IMR-90 (cell line): ENCODE results near the gene CORO7. TPM values are rescaled to one million over a fixed set of nuclear protein-coding genes. Genes with fewer than 3 reads are reported as not detected.

Experiments
- ATAC-seq: fragments of 200-7000 bp; cut with Tn5 transposase; 2 replicates; pipeline ENCODE4 v1.9.1; 2020; ENCODE audit warnings: low read depth, mild to moderate bottlenecking, moderate library complexity
- BruUV-seq: library from RNA; stranded (reverse); fragments of 400-500 nt; replicated peaks from 2 replicates; lab custom pipeline; 2021; lab: Mats Ljungman, UMichigan
- CTCF ChIA-PET: fragments of 300-600 bp; formaldehyde crosslinking; extraction: SDS; loops from one replicate; lab custom pipeline; 2021; ENCODE audit warnings: antibody characterized with exemption; lab: Yijun Ruan, JAX
- POLR2A ChIA-PET: fragments of 300-600 bp; sonication (Branson Sonifier 250); formaldehyde crosslinking; loops from one replicate; lab custom pipeline; 2022; ENCODE audit warnings: antibody characterized with exemption; ENCODE audit not compliant: unreplicated experiment; lab: Charles Lee
- DNase-seq: peaks from one replicate; pipeline ENCODE4 v3.0.0; 2013
- H2AFZ ChIP-seq: replicated peaks from 2 replicates; pipeline ENCODE3; 2013; ENCODE audit warnings: low read length, mild to moderate bottlenecking; ENCODE audit not compliant: poor library complexity
- H2AK5ac ChIP-seq: 2 replicates; pipeline ENCODE4 v1.6.1; 2013; ENCODE audit warnings: low read depth, low read length, inconsistent platforms
- H2AK9ac ChIP-seq: replicated peaks from 2 replicates; pipeline ENCODE3; 2013; ENCODE audit warnings: mild to moderate bottlenecking, low read depth, low read length, moderate library complexity; ENCODE audit not compliant: poor library complexity
- H2BK120ac ChIP-seq: 2 replicates; pipeline ENCODE4 v1.6.1; 2013; ENCODE audit warnings: low read depth, low read length, inconsistent platforms
- H2BK15ac ChIP-seq: 3 replicates; pipeline ENCODE4 v1.6.1; 2013; ENCODE audit warnings: low read depth, low read length, inconsistent platforms
- H2BK20ac ChIP-seq: 2 replicates; pipeline ENCODE4 v1.6.1; 2013; ENCODE audit warnings: low read depth, mild to moderate bottlenecking, inconsistent platforms, low read length, moderate library complexity
- H2BK5ac ChIP-seq: 2 replicates; pipeline ENCODE4 v1.6.1; 2013; ENCODE audit warnings: mild to moderate bottlenecking, low read depth, low read length, inconsistent platforms; ENCODE audit not compliant: poor library complexity, severe bottlenecking
- H3K14ac ChIP-seq: replicated peaks from 2 replicates; pipeline ENCODE4 v1.6.1; 2013; ENCODE audit warnings: low read depth, low read length, inconsistent platforms
- H3K18ac ChIP-seq: 2 replicates; pipeline ENCODE4 v1.6.1; 2013; ENCODE audit warnings: low read depth, low read length, control low read depth
- H3K23ac ChIP-seq: 2 replicates; pipeline ENCODE4 v1.6.1; 2013; ENCODE audit warnings: low read depth, low read length, inconsistent platforms
- H3K27ac ChIP-seq: 2 replicates; pipeline ENCODE4 v1.5.1; 2013; ENCODE audit warnings: mild to moderate bottlenecking, control low read depth, low read length; ENCODE audit not compliant: insufficient read depth
- H3K27me3 ChIP-seq: 2 replicates; pipeline ENCODE4 v1.6.1; 2013; ENCODE audit warnings: low read length; ENCODE audit not compliant: control insufficient read depth, insufficient read depth
- H3K36me3 ChIP-seq: 2 replicates; pipeline ENCODE4 v1.6.1; 2013; ENCODE audit warnings: low read length, mixed read lengths; ENCODE audit not compliant: control insufficient read depth, insufficient read depth
- H3K4ac ChIP-seq: 2 replicates; pipeline ENCODE4 v1.6.1; 2013; ENCODE audit warnings: low read depth, low read length, inconsistent platforms
- H3K4me1 ChIP-seq: 2 replicates; pipeline ENCODE4 v1.6.1; 2013; ENCODE audit warnings: low read length, mixed read lengths; ENCODE audit not compliant: control insufficient read depth, insufficient read depth
- H3K4me2 ChIP-seq: 2 replicates; pipeline ENCODE4 v1.6.1; 2013; ENCODE audit warnings: low read depth, mild to moderate bottlenecking, control low read depth, low read length, moderate library complexity
- H3K4me3 ChIP-seq: 2 replicates; pipeline ENCODE4 v1.5.1; 2013; ENCODE audit warnings: low read depth, mild to moderate bottlenecking, control low read depth, low read length, moderate library complexity; ENCODE audit not compliant: insufficient read depth
- H3K56ac ChIP-seq: 2 replicates; pipeline ENCODE4 v1.6.1; 2013; ENCODE audit warnings: low read length, inconsistent platforms; ENCODE audit not compliant: insufficient read depth; ENCODE audit errors: extremely low read depth
- H3K79me1 ChIP-seq, 2 experiments: 2 replicates each; pipeline ENCODE4 v1.6.1; 2013; ENCODE audit warnings: low read length in 2 of 2, inconsistent platforms in 1 of 2, low read depth in 1 of 2
- H3K9ac ChIP-seq: 2 replicates; pipeline ENCODE4 v1.6.1; 2013; ENCODE audit warnings: low read depth, low read length, control low read depth
- H3K9me1 ChIP-seq: 2 replicates; pipeline ENCODE4 v1.6.1; 2013; ENCODE audit warnings: low read length, inconsistent platforms; ENCODE audit not compliant: insufficient read depth
- H3K9me3 ChIP-seq: 2 replicates; pipeline ENCODE4 v1.6.1; 2013; ENCODE audit warnings: low read length; ENCODE audit not compliant: control insufficient read depth, insufficient read depth
- H4K20me1 ChIP-seq: 2 replicates; pipeline ENCODE4 v1.6.1; 2013; ENCODE audit warnings: low read length, inconsistent platforms; ENCODE audit not compliant: insufficient read depth
- H4K5ac ChIP-seq: 2 replicates; pipeline ENCODE4 v1.6.1; 2013; ENCODE audit warnings: mild to moderate bottlenecking, low read depth, low read length, control low read depth
- H4K8ac ChIP-seq, 2 experiments: 2 replicates each; pipeline ENCODE4 v1.6.1; 2013; ENCODE audit warnings: low read depth in 2 of 2, low read length in 2 of 2, control low read depth in 1 of 2, inconsistent platforms in 1 of 2
- H4K91ac ChIP-seq: 2 replicates; pipeline ENCODE4 v1.6.1; 2013; ENCODE audit warnings: low read depth, low read length, inconsistent platforms; ENCODE audit not compliant: insufficient read depth
- BHLHE40 ChIP-seq: fragments of 150-350 bp; IDR thresholded peaks from 2 replicates; pipeline ENCODE4 v1.6.1; 2016; ENCODE audit warnings: mild to moderate bottlenecking, low read depth, low read length
- CEBPB ChIP-seq: IDR thresholded peaks from 2 replicates; pipeline ENCODE4 v1.6.1; 2012; ENCODE audit warnings: low read depth, low read length, improper control_type of control experiment
- CHD1 ChIP-seq: IDR thresholded peaks from 2 replicates; pipeline ENCODE4 v1.6.1; 2012; ENCODE audit warnings: low read depth, low read length, improper control_type of control experiment
- FOS ChIP-seq: fragments of 150-350 bp; IDR thresholded peaks from 2 replicates; pipeline ENCODE4 v1.6.1; 2016; ENCODE audit warnings: low read depth, low read length
- MAFK ChIP-seq: IDR thresholded peaks from 2 replicates; pipeline ENCODE4 v1.6.1; 2012; ENCODE audit warnings: low read depth, low read length, improper control_type of control experiment
- MAZ ChIP-seq: IDR thresholded peaks from 2 replicates; pipeline ENCODE4 v1.6.1; 2012; ENCODE audit warnings: low read depth, mild to moderate bottlenecking, low read length, improper control_type of control experiment, moderate library complexity, borderline replicate concordance
- NFE2L2 ChIP-seq: fragments of 150-350 bp; IDR thresholded peaks from 2 replicates; pipeline ENCODE4 v1.6.1; 2016; ENCODE audit warnings: low read depth, mild to moderate bottlenecking, low read length
- POLR2A ChIP-seq: IDR thresholded peaks from 2 replicates; pipeline ENCODE4 v1.6.1; 2012; ENCODE audit warnings: mild to moderate bottlenecking, low read depth, low read length
- RAD21 ChIP-seq: IDR thresholded peaks from 2 replicates; pipeline ENCODE4 v1.6.1; 2012; ENCODE audit warnings: low read length, improper control_type of control experiment
- RFX5 ChIP-seq: IDR thresholded peaks from 2 replicates; pipeline ENCODE4 v1.8.0; 2012; ENCODE audit warnings: low read depth, mild to moderate bottlenecking, low read length, moderate library complexity
- SMC3 ChIP-seq: fragments of 150-350 bp; IDR thresholded peaks from 2 replicates; pipeline ENCODE4 v1.6.1; 2016; ENCODE audit warnings: low read depth, mild to moderate bottlenecking, antibody characterized with exemption, low read length, moderate library complexity
- USF2 ChIP-seq: fragments of 150-350 bp; IDR thresholded peaks from 2 replicates; pipeline ENCODE4 v1.6.1; 2017; ENCODE audit warnings: mild to moderate bottlenecking, antibody characterized with exemption, low read length, low read depth
- WGBS, 2 experiments: methylation state at CpG; one replicate each; pipeline versions ENCODE4 v1.1.5 to v1.1.7; 2013; ENCODE audit warnings: missing lambda C conversion rate in 2 of 2; ENCODE audit not compliant: insufficient read length in 1 of 2; ENCODE audit errors: extremely low coverage in 2 of 2; 5-methylcytosine and 5-hydroxymethylcytosine counted together
- dilution Hi-C: fragments of 300-500 bp; cut with HindIII; formaldehyde crosslinking; loops from one replicate; pipeline ENCODE4 v1.14.3; 2018; ENCODE audit warnings: low sequenced_read_pairs; ENCODE audit not compliant: unreplicated experiment
- in situ Hi-C: fragments of 300-500 bp; cut with MboI; formaldehyde crosslinking; loops from 3 replicates; pipeline ENCODE4 v1.14.3; 2019; ENCODE audit warnings: low sequenced_read_pairs, inconsistent platforms, mixed read lengths
- intact Hi-C: fragments of 100-400 bp; cut with micrococcal nuclease; formaldehyde crosslinking; loops from 2 replicates; pipeline ENCODE4 v1.10.0; 2022
- polyA plus RNA-seq, 3 experiments: library from polyadenylated mRNA; depleted of rRNA; stranded (reverse); fragments of >200 nt; gene quantifications; 2 replicates each; pipeline ENCODE4 v1.2.3, GENCODE V29; 2012; ENCODE audit warnings: low replicate concordance in 1 of 3
- total RNA-seq: library from RNA; depleted of rRNA; stranded (reverse); fragments of >200 nt; gene quantifications from 2 replicates; pipeline ENCODE4 v1.2.3, GENCODE V29; 2012

CORO7 gene
- total and polyA plus RNA-seq, 2 of the 4 experiments (the other 2 are of a cell fraction): 6.3 to 26.7 TPM

GRCh38 chr16:4356820-4357219 lies 59.6 kb downstream of the CORO7 start:
- 100% methylated on average over 2 of the region's 7 CpGs; no CpG with 5 or more reads in 1 of the 2 experiments for WGBS, 2 experiments
- Histone ChIP-seq H2BK15ac (no peak overlapping the region), H4K8ac (no peak overlapping the region), H3K4me3 (no peak overlapping the region), H4K20me1 (peaks cover 4% of the 10 kb centered on the region; the same call in 1 of the 2 replicates), H3K9me3 (no peaks in the 10 kb centered on the region), H3K4ac (no peak overlapping the region), H2AK9ac (no peak overlapping the region), H3K27me3 (no peaks in the 10 kb centered on the region), H2BK20ac (no peak overlapping the region), H4K5ac (no peak overlapping the region), H2AK5ac (no peak overlapping the region), H2AFZ (no peak overlapping the region), H3K9ac (no peak overlapping the region), H3K14ac (no peak overlapping the region), H2BK120ac (no peak overlapping the region), H3K27ac (no peak overlapping the region), H3K4me2 (no peak overlapping the region), H3K4me1 (peaks cover 4% of the 10 kb centered on the region), H3K18ac (no peak overlapping the region), H4K91ac (no peak overlapping the region), H3K56ac (no peak overlapping the region), H3K23ac (no peak overlapping the region), H2BK5ac (no peak overlapping the region), H3K79me1 (no peaks in the 10 kb centered on the region; a peak in 1 of 4 replicates), H3K36me3 (peaks cover 2% of the 10 kb centered on the region; the same call in 1 of the 2 replicates), H3K9me1 (0 out of 2 replicates have a peak, but pooled peaks cover 8% of the 10 kb centered on the region)
- no peak for ATAC-seq
- ChIA-PET CTCF (interaction anchor here (1.3 kb wide), 1 partner anchor 46 kb away, joined by 3 read pairs; no protein-coding TSS in a partner anchor), POLR2A (no interaction called here)
- no peak for TF ChIP-seq CEBPB
- no peak for TF ChIP-seq MAFK
- TF ChIP-seq RAD21: no peak
- no peak for TF ChIP-seq RFX5
- TF ChIP-seq POLR2A: no peak
- TF ChIP-seq BHLHE40: no peak
- TF ChIP-seq CHD1: no peak
- no peak for TF ChIP-seq USF2
- TF ChIP-seq MAZ: no peak
- no peak for TF ChIP-seq NFE2L2
- TF ChIP-seq SMC3: no peak
- TF ChIP-seq FOS: no peak
- in situ Hi-C loops: no loop called here
- no TSS peak for BruUV-seq
- intact Hi-C loops: no loop called here
- dilution Hi-C loops: no loop called here
- DNase-seq: no peak
